Smooth muscle cell (in vitro differentiated cells): ENCODE data around the gene CRYBA1. TPM values are rescaled to one million over a fixed set of nuclear protein-coding genes. Genes with fewer than 3 reads are reported as not detected.

Source experiments
- DNase-seq: peaks from one replicate; lab custom pipeline; 2025; ENCODE audit not compliant: unreplicated experiment; lab: John Stamatoyannopoulos, UW
- H2AFZ ChIP-seq: fragments of 200-600 bp; sonication (generic); 2 replicates; pipeline ENCODE4 v1.6.0; 2016; ENCODE audit warnings: antibody characterized with exemption, low read depth, mild to moderate bottlenecking
- H3F3A ChIP-seq: fragments of 200-600 bp; sonication (generic); 2 replicates; pipeline ENCODE4 v1.6.0; 2017; ENCODE audit warnings: antibody characterized with exemption, low read depth
- H3K27ac ChIP-seq: fragments of 200-600 bp; sonication (generic); 2 replicates; pipeline ENCODE4 v1.5.1; 2016; ENCODE audit warnings: low read depth, mild to moderate bottlenecking
- H3K27me3 ChIP-seq: fragments of 200-600 bp; sonication (generic); 2 replicates; pipeline ENCODE4 v1.6.1; 2016; ENCODE audit warnings: low read depth, mild to moderate bottlenecking
- H3K36me3 ChIP-seq: fragments of 200-600 bp; sonication (generic); 2 replicates; pipeline ENCODE4 v1.5.1; 2016; ENCODE audit warnings: low read depth
- H3K4me1 ChIP-seq: fragments of 200-600 bp; sonication (generic); 2 replicates; pipeline ENCODE4 v1.5.1; 2016; ENCODE audit warnings: low read depth
- H3K4me2 ChIP-seq: fragments of 200-600 bp; sonication (generic); 2 replicates; pipeline ENCODE4 v1.6.0; 2016; ENCODE audit warnings: mild to moderate bottlenecking
- H3K4me3 ChIP-seq: fragments of 200-600 bp; sonication (generic); 2 replicates; pipeline ENCODE4 v1.5.1; 2016; ENCODE audit warnings: mild to moderate bottlenecking
- H3K79me2 ChIP-seq: fragments of 200-600 bp; sonication (generic); 2 replicates; pipeline ENCODE4 v1.6.0; 2016; ENCODE audit warnings: low read depth, mild to moderate bottlenecking
- H3K9ac ChIP-seq: fragments of 200-600 bp; sonication (generic); 2 replicates; pipeline ENCODE4 v1.6.0; 2016; ENCODE audit warnings: low read depth
- H3K9me3 ChIP-seq: fragments of 200-600 bp; sonication (generic); replicated peaks from 2 replicates; pipeline ENCODE4 v1.5.1; 2016; ENCODE audit warnings: low read depth
- H4K20me1 ChIP-seq: fragments of 200-600 bp; sonication (generic); 2 replicates; pipeline ENCODE4 v1.6.0; 2016; ENCODE audit warnings: low read depth
- CTCF ChIP-seq: fragments of 200-600 bp; sonication (generic); IDR thresholded peaks from 2 replicates; pipeline ENCODE4 v1.5.1; 2017; ENCODE audit warnings: borderline replicate concordance, mild to moderate bottlenecking, antibody characterized with exemption; ENCODE audit not compliant: insufficient read depth, poor library complexity, severe bottlenecking
- WGBS: methylation state at CpG from one replicate; pipeline ENCODE4 v1.1.7; 2016; ENCODE audit warnings: low lambda C conversion rate; 5-methylcytosine and 5-hydroxymethylcytosine counted together
- polyA plus RNA-seq: library from polyadenylated mRNA; unstranded; fragments of >200 nt; fragmentation: Nextera tagmentation; extraction: Ambion mirVana; gene quantifications from 2 replicates; pipeline ENCODE4 v1.2.1, GENCODE V29; 2016
- total RNA-seq: library from RNA; depleted of rRNA; stranded (reverse); fragments of >200 nt; gene quantifications from 2 replicates; pipeline ENCODE4 v1.2.3, GENCODE V29; 2014

CRYBA1 gene
- total and polyA plus RNA-seq, 2 experiments from 2014 or later: not detected

- peak overlapping the region; percentile 84 for H3K4me3 ChIP-seq
- H3K27ac ChIP-seq: peak overlapping the region; percentile 89
- TF ChIP-seq CTCF: peak; percentile 62
- no peaks in the 10 kb centered on the region for H3K27me3 ChIP-seq
- H4K20me1 ChIP-seq: peaks cover 66% of the 10 kb centered on the region
- H3F3A ChIP-seq: peaks cover 9% of the 10 kb centered on the region
- H2AFZ ChIP-seq: no peak overlapping the region
- peaks cover 14% of the 10 kb centered on the region for H3K4me1 ChIP-seq
- peaks cover 5% of the 10 kb centered on the region for H3K36me3 ChIP-seq
- peak overlapping the region; percentile 86 for H3K4me2 ChIP-seq
- H3K79me2 ChIP-seq: peaks cover 70% of the 10 kb centered on the region
- peak overlapping the region; percentile 61 for H3K9ac ChIP-seq
- WGBS: 8% methylated on average over 5 of the region's 5 CpGs
- DNase-seq: no peak
- H3K9me3 ChIP-seq: no peaks in the 10 kb centered on the region
These were observed 44.6 kb downstream of the CRYBA1 start for GRCh38 chr17:29291163-29291752.

GRCh38 chr17:29292071-29292991 is 45.7 kb downstream of the CRYBA1 start:
- no peak overlapping the region for H2AFZ ChIP-seq

GRCh38 chr17:29292992-29293889 is 46.6 kb downstream of the CRYBA1 start:
- H2AFZ ChIP-seq: no peak overlapping the region
- DNase-seq: no peak
- peak overlapping the region; percentile 84 for H3K4me3 ChIP-seq
- TF ChIP-seq CTCF: no peak
- peaks cover 3% of the 10 kb centered on the region for H3K36me3 ChIP-seq
- no peaks in the 10 kb centered on the region for H3K27me3 ChIP-seq
- H3K27ac ChIP-seq: peak overlapping the region; percentile 89
- H3K4me1 ChIP-seq: peaks cover 14% of the 10 kb centered on the region
- H3K9ac ChIP-seq: peak overlapping the region; percentile 95
- no peaks in the 10 kb centered on the region for H3K9me3 ChIP-seq
- peak overlapping the region; percentile 86 for H3K4me2 ChIP-seq
- H3F3A ChIP-seq: peaks cover 9% of the 10 kb centered on the region
- H3K79me2 ChIP-seq: peaks cover 50% of the 10 kb centered on the region
- H4K20me1 ChIP-seq: peaks cover 46% of the 10 kb centered on the region
- WGBS: under 1% methylated on average over 43 of the region's 54 CpGs

More at GRCh38 chr17:29292071-29292991, 45.7 kb downstream of the CRYBA1 start:
- TF ChIP-seq CTCF: no peak
- Histone ChIP-seq H3K4me1 (peaks cover 14% of the 10 kb centered on the region), H3K4me2 (peak overlapping the region; percentile 86), H3K27ac (peak overlapping the region; percentile 89), H3K4me3 (peak overlapping the region; percentile 84), H3F3A (peaks cover 9% of the 10 kb centered on the region), H3K9me3 (no peaks in the 10 kb centered on the region), H3K36me3 (peaks cover 5% of the 10 kb centered on the region), H4K20me1 (peaks cover 55% of the 10 kb centered on the region), H3K9ac (peak overlapping the region; percentile 95), H3K79me2 (peaks cover 59% of the 10 kb centered on the region), H3K27me3 (no peaks in the 10 kb centered on the region)
- DNase-seq: peak; percentile 40
- WGBS: under 1% methylated on average over 23 of the region's 77 CpGs
